ENCODE data around the gene SDF4. TPM values are rescaled to one million over a fixed set of nuclear protein-coding genes. Genes with fewer than 3 reads are reported as not detected.

The SDF4 gene
- total RNA-seq, 1 donor from 2014 or later = 112 TPM

- intact Hi-C loops (cut with micrococcal nuclease) = no loop called here
Observed at GRCh38 chr1:1242461-1243265, 10.9 kb upstream of the SDF4 start.

DNA sequence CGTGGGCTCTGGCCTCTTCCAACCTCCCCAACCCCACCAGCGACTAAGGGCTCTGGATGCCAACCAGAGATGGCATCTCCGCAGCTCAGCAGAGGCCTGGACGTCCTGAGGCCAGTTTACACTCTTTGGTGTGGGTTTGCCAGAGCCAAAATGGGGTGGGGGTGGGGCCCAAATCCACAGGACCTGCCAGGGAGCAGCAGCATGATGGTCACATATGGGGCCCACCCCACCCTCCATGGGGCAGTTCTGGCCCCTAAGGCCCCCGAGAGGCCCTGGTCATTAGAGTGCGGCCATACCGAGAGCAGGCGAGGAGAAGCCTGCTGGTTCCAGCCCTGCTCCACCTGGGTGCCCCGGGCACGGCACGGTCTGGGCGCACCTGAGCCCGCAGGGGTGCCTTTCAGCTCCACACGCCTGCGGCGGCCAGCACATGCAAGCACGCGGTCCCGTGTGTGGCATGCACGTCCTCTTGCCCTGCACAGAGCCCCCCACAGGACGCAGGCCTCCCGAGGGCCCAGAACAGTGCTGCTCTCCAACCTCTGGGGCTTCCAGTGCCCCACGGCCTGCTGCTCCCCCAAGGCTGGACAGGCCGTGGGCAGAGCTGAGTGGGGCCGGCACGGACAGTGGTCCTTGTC, 9.9 kb upstream of the SDF4 start:
- intact Hi-C loops (cut with micrococcal nuclease) = no loop called here

- intact Hi-C loops (cut with micrococcal nuclease) = no loop called here
Observed at GRCh38 chr1:1240822-1241587, 9.2 kb upstream of the SDF4 start.

GRCh38 chr1:1240348-1240732, 8.5 kb upstream of the SDF4 start:
- intact Hi-C loops (cut with micrococcal nuclease) = no loop called here

- intact Hi-C loops (cut with micrococcal nuclease) = no loop called here
Observed at GRCh38 chr1:1239614-1240347, 8.0 kb upstream of the SDF4 start.

GRCh38 chr1:1239227-1239613, 7.4 kb upstream of the SDF4 start:
- intact Hi-C loops (cut with micrococcal nuclease) = no loop called here

GRCh38 chr1:1238702-1239178, 6.9 kb upstream of the SDF4 start:
- intact Hi-C loops (cut with micrococcal nuclease) = no loop called here

- intact Hi-C loops (cut with micrococcal nuclease) = no loop called here
Observed at GRCh38 chr1:1237874-1238701, 6.3 kb upstream of the SDF4 start.

- intact Hi-C loops (cut with micrococcal nuclease) = no loop called here
Observed at GRCh38 chr1:1236945-1237873, 5.4 kb upstream of the SDF4 start.

GRCh38 chr1:1236176-1236763, 4.5 kb upstream of the SDF4 start:
- intact Hi-C loops (cut with micrococcal nuclease) = no loop called here

DNA sequence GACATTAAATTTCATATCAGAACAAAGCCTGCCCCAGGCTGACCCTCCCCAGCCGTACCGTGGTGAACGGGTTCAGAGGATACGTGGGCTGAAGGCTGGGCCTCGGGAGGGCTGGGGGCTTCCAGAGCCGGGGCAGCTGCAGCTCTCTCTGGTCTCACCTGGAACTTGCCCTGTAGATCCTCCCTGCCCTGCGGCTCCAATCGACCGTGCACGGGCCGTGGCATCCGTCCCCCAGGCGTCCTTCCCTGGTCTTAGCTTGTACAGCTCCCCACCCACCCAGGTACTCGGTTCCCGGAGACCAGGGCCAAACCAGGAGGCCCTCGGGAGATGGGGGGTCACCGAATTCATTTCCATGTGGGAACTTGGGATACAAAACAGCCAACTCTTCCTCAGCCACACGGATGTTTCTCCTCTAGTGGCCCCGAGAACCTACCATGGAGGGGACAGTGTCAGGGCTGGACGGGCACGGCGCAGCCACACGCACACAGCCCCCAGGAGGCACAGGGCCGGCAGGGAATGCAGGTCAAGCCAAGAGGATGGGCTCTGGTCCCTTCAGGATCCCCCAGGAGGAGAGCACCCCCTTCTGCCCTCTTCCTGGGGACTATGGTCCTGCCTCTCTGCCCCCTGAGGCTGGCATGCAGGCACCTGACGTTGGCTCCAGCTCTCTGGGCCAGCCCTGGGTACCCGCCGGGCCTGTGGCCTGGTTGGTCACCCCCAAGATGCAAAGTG, 3.4 kb upstream of the SDF4 start:
- intact Hi-C loops (cut with micrococcal nuclease) = no loop called here

GRCh38 chr1:1234180-1234808, 2.5 kb upstream of the SDF4 start:
- intact Hi-C loops (cut with micrococcal nuclease) = no loop called here

DNA sequence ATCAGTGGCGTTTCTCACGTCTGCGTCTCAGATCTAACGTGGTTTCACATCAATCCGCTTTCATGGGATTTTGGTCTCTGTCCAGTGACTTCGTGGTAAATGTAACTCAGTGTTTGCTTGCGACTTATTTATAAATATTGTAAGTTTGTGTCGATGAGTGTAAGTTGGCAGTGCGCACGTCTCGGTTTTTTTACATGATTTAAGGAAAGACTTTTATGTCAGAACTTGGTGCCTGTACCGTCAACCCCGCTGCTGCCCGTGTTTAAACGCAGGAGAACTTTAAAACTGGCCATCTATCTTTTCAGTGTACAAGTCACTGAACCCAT, 1.7 kb upstream of the SDF4 start:
- intact Hi-C loops (cut with micrococcal nuclease) = loop anchor here (2.0 kb wide), 1 partner anchor 17 kb away; no protein-coding TSS in a partner anchor

DNA sequence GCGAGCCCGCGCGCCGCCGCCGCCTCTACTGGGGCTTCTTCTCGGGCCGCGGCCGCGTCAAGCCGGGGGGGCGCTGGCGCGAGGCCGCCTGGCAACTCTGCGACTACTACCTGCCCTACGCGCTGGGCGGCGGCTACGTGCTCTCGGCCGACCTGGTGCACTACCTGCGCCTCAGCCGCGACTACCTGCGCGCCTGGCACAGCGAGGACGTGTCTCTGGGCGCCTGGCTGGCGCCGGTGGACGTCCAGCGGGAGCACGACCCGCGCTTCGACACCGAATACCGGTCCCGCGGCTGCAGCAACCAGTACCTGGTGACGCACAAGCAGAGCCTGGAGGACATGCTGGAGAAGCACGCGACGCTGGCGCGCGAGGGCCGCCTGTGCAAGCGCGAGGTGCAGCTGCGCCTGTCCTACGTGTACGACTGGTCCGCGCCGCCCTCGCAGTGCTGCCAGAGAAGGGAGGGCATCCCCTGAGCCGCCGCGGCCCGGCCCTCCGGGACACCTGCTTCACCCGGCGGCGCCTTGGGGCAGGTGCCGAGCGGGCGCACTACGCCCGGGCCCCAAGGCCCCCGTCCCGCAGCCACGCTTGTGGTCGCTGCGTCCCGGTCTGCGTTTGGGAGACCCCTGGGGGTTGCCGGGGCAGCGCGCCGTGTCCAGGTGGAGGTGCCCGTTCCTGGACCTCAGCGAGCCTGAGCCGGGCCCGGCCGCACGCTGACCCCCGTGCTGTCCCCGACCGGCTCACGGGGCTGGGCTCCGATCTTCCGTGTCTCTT, 1.2 kb upstream of the SDF4 start:
- intact Hi-C loops (cut with micrococcal nuclease) = loop anchor here (1.0 to 2.0 kb wide), 3 partner anchors 18 to 117 kb away; partner anchors contain the start of genes C1orf159 and UBE2J2

DNA sequence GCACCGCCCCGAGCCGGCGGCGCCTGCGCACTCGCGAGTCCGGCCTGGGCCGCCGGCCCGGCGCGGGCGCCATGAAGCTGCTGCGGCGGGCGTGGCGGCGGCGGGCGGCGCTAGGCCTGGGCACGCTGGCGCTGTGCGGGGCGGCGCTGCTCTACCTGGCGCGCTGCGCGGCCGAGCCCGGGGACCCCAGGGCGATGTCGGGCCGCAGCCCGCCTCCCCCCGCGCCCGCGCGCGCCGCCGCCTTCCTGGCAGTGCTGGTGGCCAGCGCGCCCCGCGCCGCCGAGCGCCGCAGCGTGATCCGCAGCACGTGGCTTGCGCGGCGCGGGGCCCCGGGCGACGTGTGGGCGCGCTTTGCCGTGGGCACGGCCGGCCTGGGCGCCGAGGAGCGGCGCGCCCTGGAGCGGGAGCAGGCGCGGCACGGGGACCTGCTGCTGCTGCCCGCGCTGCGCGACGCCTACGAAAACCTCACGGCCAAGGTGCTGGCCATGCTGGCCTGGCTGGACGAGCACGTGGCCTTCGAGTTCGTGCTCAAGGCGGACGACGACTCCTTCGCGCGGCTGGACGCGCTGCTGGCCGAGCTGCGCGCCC, 501 bp upstream of the SDF4 start, which contains the start of gene B3GALT6:
Gene B3GALT6 (plus strand): TSS at position 30 of the 588 bp plus-strand sequence. CDS start 42 bp downstream, at position 72.
- intact Hi-C loops (cut with micrococcal nuclease) = loop anchor here (1.0 to 2.0 kb wide), 3 partner anchors 18 to 116 kb away; partner anchors contain the start of genes C1orf159 and UBE2J2

DNA sequence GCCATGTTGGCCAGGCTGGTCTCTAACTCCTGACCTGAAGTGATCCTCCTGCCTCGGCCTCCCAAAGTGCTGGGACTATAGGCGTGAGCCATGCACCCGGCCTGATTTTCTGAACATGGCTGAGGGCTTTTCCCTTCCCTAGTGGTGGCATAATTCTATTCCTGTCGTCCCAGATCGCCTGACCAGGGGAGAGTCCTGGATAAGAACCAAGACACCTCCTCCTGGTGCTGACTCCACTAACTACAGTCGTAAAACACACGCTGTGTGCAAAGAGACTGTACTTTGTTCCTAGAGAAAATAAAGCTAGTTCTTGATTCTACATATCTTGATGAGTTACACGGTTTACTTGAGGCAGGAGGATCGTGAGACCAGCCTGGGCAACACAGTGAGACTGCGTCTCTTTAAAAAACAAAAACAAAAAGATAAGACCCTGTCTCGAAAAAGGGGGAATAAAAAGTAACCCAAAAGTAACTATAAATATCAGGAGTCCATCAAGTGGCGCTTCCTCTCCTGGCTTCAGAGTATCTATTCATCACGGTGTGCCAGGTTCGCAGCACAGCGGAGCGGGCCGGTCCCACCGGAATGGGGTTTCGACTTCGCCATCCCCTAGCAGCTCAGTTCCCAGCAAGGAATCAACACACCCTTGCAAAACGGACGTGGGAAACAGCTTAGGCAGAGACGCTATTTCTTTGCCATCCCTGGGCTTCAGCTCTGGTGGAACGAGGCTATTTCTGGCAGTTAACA, 973 bp downstream of the SDF4 start:
- intact Hi-C loops (cut with micrococcal nuclease) = loop anchor here (2.0 kb wide), 1 partner anchor 108 kb away; no protein-coding TSS in a partner anchor
